RWPE1 (cell line): ENCODE measurements around the gene SH3RF3.

Experiments used
- CTCF ChIA-PET: fragments of 350-600 bp; sonication (Branson Sonifier 250); formaldehyde crosslinking; extraction: SDS; loops from one replicate; lab custom pipeline; 2021; lab: Yijun Ruan, JAX
- POLR2A ChIA-PET: fragments of 400-600 bp; formaldehyde crosslinking; extraction: SDS; loops from one replicate; lab custom pipeline; 2020; ENCODE audit warnings: antibody characterized with exemption; ENCODE audit not compliant: low non-redundant PET; lab: Yijun Ruan, JAX
- DNase-seq: peaks from one replicate; pipeline ENCODE4 v3.0.0; 2012; ENCODE audit warnings: low spot score
- H3K27ac ChIP-seq: fragments of 450-650 bp; 2 replicates; pipeline ENCODE4 v1.5.1; 2017
- TF ChIP-seq, protein P1 (sequence below): fragments of 450-650 bp; conservative IDR thresholded peaks from 2 replicates; pipeline ENCODE4 v1.5.1; 2017; ENCODE audit warnings: low read depth, mild to moderate bottlenecking

Gene SH3RF3

DNA sequence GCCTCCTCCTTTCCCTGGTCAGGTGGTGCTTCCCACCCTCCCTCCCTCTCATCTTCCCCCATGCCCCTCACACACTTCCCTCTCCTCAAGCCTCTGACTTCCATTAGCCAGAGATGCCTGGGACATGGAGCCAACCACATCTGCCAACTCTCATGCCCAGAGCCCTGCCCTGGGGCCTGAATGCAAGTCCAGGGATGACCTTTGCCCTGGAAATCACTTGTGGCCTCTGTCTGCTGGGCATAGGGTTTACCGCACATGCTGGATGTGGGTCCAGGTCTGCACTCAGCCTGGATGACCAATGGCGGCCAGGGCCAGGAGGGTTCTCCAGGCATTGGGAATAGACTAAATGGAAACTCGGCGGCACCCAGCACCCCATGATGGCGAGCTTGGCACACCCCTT is 385.9 kb downstream of the SH3RF3 start:
- peak overlapping the region; percentile 62 for H3K27ac ChIP-seq
- TF ChIP-seq, protein P1, sequence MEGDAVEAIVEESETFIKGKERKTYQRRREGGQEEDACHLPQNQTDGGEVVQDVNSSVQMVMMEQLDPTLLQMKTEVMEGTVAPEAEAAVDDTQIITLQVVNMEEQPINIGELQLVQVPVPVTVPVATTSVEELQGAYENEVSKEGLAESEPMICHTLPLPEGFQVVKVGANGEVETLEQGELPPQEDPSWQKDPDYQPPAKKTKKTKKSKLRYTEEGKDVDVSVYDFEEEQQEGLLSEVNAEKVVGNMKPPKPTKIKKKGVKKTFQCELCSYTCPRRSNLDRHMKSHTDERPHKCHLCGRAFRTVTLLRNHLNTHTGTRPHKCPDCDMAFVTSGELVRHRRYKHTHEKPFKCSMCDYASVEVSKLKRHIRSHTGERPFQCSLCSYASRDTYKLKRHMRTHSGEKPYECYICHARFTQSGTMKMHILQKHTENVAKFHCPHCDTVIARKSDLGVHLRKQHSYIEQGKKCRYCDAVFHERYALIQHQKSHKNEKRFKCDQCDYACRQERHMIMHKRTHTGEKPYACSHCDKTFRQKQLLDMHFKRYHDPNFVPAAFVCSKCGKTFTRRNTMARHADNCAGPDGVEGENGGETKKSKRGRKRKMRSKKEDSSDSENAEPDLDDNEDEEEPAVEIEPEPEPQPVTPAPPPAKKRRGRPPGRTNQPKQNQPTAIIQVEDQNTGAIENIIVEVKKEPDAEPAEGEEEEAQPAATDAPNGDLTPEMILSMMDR: no peak
- ChIA-PET CTCF (no interaction called here), POLR2A (interaction anchor here (0.6 kb wide), 1 partner anchor 9 kb away, joined by 5 read pairs; no protein-coding TSS in a partner anchor)
- DNase-seq: no peak

DNA sequence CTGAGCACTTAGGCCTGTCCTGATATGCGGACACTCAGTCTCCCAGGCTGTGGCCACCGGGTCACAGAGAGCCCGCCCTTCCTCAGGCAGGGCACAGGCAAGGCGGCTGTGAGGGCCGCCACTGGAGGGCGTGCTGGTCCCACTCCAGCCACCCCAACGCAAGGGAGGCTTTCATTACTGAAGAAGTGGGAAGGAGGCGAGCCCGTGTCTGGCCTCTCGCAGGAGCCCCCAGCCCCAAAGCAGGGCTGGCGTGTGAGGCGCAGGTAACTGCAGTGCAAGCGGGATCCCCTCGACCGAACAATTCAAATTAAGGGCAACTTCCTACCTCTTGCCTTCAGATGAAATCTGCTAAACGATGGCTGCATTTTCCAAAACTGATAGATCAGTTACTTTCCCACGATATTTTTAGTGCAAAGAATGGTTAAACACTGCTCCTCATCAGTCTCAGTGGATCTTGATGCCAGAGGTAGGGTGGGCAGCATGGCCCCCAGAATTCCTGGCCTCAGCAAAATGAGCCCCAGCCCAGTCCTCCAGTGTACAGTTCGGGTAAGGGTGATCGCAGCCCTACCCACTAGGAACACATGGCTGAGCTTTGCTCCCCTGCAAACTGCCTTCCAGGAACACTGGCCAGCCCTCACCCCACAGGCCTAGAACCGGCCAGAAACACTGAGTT is 387.6 kb downstream of the SH3RF3 start:
- ChIA-PET CTCF (interaction anchor here (0.6 to 0.7 kb wide), 2 partner anchors 641 to 824 kb away, joined by 3 read pairs; no protein-coding TSS in a partner anchor), POLR2A (no interaction called here)
- TF ChIP-seq, protein P1: peak; percentile 34
- DNase-seq: peak; percentile 58
- peak overlapping the region; percentile 29 for H3K27ac ChIP-seq

DNA sequence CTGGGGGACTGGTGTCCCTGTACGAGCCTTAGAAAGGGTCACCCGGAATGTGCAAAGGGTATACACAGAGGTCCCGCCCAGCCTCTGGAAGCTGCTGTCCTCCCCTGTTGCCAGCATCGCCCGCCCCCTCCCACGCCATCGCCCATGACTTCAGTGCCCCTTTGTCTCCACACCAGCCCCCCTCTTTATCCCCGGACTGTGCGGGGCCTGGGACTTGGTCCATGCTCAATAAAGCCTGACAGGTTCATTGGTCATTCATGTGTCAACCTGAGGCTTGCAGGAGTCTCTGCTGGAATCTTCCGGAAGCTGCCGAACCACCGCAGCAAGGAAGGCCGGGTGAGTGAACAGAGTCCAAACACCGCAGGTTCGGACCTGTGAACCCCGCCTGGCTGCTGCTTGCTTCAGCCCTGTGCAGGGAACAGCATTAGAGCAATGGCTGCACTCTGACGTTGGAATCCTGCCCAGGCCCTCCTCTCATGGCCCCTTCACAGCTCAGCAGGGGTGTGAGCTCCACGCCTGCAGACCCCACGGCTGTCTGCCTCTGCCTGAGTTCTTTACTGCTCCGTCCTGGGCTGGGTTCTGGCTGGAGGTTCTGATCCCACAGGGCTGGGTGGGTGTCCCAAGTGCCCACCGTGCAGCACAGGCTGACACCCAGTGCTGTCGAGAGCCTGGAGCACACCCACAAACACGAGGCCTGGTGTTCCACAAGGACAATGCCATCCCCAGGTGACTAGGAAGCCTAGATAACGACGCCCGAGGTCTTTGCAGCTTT is 388.3 kb downstream of the SH3RF3 start:
- H3K27ac ChIP-seq: peak overlapping the region; percentile 29
- TF ChIP-seq, protein P1: no peak
- CTCF ChIA-PET: interaction anchor here (0.6 kb wide), 1 partner anchor 641 kb away, joined by 3 read pairs; no protein-coding TSS in a partner anchor
- POLR2A ChIA-PET: no interaction called here
- no peak for DNase-seq

DNA sequence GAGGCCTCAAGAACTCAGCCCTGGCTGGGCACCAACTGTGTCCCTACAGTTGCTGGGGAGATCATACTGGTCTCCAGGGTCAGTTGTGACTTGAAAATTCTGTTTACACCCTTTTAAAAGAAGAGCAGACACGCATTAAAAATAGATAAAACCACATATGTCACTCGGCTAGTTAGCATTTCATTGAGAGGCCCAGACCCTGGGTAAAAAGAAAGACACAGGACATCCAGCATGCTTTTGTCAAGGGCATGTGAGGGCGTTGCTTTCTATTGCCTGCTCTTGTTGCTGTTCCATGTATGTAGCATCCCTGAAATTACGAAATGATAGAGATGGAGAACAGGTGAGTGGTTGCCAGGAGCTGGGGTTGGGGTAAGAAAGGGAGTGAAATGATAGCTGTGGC is 390.5 kb downstream of the SH3RF3 start:
- CTCF ChIA-PET: interaction anchor here (0.6 kb wide), 1 partner anchor 67 kb away, joined by 4 read pairs; no protein-coding TSS in a partner anchor
- no peak for DNase-seq
- POLR2A ChIA-PET: no interaction called here
- TF ChIP-seq, protein P1: no peak
- peak overlapping the region; percentile 63; the same call in 1 of the 2 replicates for H3K27ac ChIP-seq

DNA sequence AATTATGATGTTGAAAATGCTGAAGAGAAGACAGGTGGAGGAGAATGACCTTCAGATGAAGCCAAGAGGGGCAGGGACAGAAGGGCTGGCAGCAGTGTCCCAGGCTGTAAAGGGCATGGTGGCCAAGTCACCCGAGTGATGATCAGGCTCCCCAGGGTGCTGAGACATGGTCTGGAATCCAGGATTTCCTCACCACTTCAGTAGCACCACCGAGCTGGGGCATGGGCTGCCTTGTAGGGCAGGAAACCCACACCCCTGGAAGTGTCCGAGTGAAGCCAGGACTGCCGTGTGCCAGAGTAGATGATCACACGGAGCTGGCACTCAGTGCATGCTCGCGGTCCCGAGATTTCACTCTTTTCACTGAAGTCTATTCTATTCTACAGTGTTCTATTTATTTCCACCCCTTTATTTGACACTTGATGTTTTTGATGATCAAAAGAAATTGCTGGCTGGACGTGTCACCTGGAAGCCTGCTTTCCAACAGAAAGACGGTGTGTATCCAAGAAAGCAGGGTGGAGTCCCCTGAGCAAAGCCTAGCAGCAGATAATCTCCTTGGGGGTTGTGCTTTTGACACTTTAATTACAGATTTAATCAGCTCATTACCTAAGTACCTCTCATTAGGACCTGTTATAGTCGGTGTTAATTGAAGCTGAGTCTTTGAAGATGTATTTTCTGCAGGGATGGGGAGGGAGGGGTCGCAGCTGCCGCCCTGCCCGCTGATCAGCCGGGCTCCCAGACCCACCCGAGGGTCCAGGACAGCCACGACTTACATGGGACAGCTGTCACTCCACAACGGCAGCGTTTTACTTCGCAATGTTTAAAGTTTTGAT is 392.4 kb downstream of the SH3RF3 start:
- ChIA-PET POLR2A (no interaction called here), CTCF (no interaction called here)
- no peak overlapping the region for H3K27ac ChIP-seq
- DNase-seq: no peak
- TF ChIP-seq, protein P1: no peak

DNA sequence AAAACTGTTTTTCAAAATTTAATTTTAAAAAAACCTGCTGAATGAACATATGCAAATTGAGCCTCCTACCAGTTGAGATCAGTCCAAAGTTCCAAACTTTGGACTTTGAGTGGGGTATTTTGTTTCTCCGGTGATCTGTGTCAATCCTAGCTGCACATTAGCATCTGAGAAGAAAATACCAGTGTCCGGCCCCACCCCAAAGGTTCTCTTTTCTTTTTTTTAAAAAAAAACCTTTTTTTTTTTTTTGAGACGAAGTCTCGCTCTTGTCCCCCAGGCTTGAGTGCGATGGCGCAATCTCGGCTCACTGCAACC is 393.0 kb downstream of the SH3RF3 start:
- ChIA-PET CTCF (no interaction called here), POLR2A (no interaction called here)
- no peak overlapping the region for H3K27ac ChIP-seq
- TF ChIP-seq, protein P1: no peak
- no peak for DNase-seq
